Sigmoid colon (tissue), 7 donors: ENCODE data around the gene LASP1. TPM values are rescaled to one million over a fixed set of nuclear protein-coding genes. Genes with fewer than 3 reads are reported as not detected.
"Not testable (repeated sequence)": the region's sequence is repeated elsewhere in the genome, so short reads cannot be mapped to it uniquely, and the experiment has no call there.

Source experiments
- DNase-seq: peaks from one replicate; pipeline ENCODE4 v3.0.0-alpha.2; 2019
- H3K27ac ChIP-seq, 4 donors: fragments of 200-600 bp; sonication (generic); one replicate each; pipeline ENCODE4 v1.5.1; 2016 to 2019; ENCODE audit warnings: mild to moderate bottlenecking in 1 of 4
- H3K27me3 ChIP-seq, 3 donors: fragments of 200-600 bp; sonication (generic); one replicate each; pipeline ENCODE4 v1.5.1; 2019; ENCODE audit warnings: mild to moderate bottlenecking in 1 of 3
- H3K36me3 ChIP-seq, 4 donors: fragments of 200-600 bp; sonication (generic); one replicate each; pipeline ENCODE4 v1.5.1; 2016 to 2019
- H3K4me1 ChIP-seq, 4 donors: fragments of 200-600 bp; sonication (generic); one replicate each; pipeline ENCODE4 v1.5.1; 2017 to 2019
- H3K4me3 ChIP-seq, 4 donors: fragments of 200-600 bp; sonication (generic); one replicate each; pipeline ENCODE4 v1.5.1; 2017 to 2019; ENCODE audit warnings: mild to moderate bottlenecking in 2 of 4, moderate library complexity in 1 of 4
- H3K9me3 ChIP-seq, 4 donors: fragments of 200-600 bp in 3 of 4; sonication (generic) in 3 of 4; one replicate each; pipeline versions ENCODE4 v1.5.1 to v1.6.1; 2013 to 2019
- CTCF ChIP-seq, 4 experiments: fragments of 450-650 bp in 3 of 4; fragments of 200-600 bp in 1 of 4; IDR thresholded peaks; one replicate each; pipeline ENCODE4 v1.5.1; 2016 to 2019; ENCODE audit warnings: antibody characterized with exemption in 4 of 4, mild to moderate bottlenecking in 3 of 4, moderate library complexity in 2 of 4
- EP300 ChIP-seq, 4 donors: sonication (generic); formaldehyde crosslinking; IDR thresholded peaks; one replicate each; pipeline ENCODE4 v1.6.1; 2017; ENCODE audit warnings: antibody characterized with exemption in 4 of 4
- POLR2A ChIP-seq, 2 donors: fragments of 450-650 bp; IDR thresholded peaks; one replicate each; pipeline ENCODE4 v1.6.1; 2016; ENCODE audit warnings: antibody characterized with exemption in 2 of 2, mild to moderate bottlenecking in 2 of 2, moderate library complexity in 2 of 2
- POLR2AphosphoS5 ChIP-seq, 4 donors: sonication (generic); formaldehyde crosslinking; IDR thresholded peaks; one replicate each; pipeline ENCODE4 v1.6.1; 2017; ENCODE audit warnings: antibody characterized with exemption in 4 of 4
- WGBS, 2 donors: extraction: QIAGEN DNeasy Blood & Tissue Kit; methylation state at CpG; one replicate each; pipeline ENCODE4 v1.1.7; 2013; 5-methylcytosine and 5-hydroxymethylcytosine counted together
- intact Hi-C: fragments of 100-400 bp; cut with DNase I; formaldehyde crosslinking; loops from one replicate; pipeline ENCODE4 v1.15.1; 2023
- polyA plus RNA-seq, 3 donors: library from polyadenylated mRNA; stranded (reverse); fragments of 200-250 nt; gene quantifications; one replicate each; pipeline ENCODE4 v1.2.3, GENCODE V29; 2013
- total RNA-seq, 4 donors: library from RNA; depleted of rRNA; stranded (reverse); fragments of >200 nt; gene quantifications; one replicate each; pipeline ENCODE4 v1.1.0, GENCODE V29; 2016
- donor health status: healthy with polysubstance abuse.
- donor health status: Bipolar disorder and iron deficiency.
- donor health status: healthy.

LASP1 gene
- total and polyA plus RNA-seq, 7 donors: 27.6 to 205 (median 64.8) TPM

GRCh38 chr17:38942696-38943334 lies 73.0 kb downstream of the LASP1 start:
- H3K27ac ChIP-seq: peak overlapping the region in 1 of 4 donors; percentile 24

GRCh38 chr17:38943607-38944006 lies 73.7 kb downstream of the LASP1 start:
- Histone ChIP-seq H3K36me3 (no peaks in the 10 kb centered on the region), H3K4me1 (peaks cover 0 to 16% (median 10%) of the 10 kb centered on the region in 4 donors), H3K9me3 (no peaks in the 10 kb centered on the region), H3K4me3 (no peak overlapping the region), H3K27me3 (no peaks in the 10 kb centered on the region), H3K27ac (no peak overlapping the region)
- intact Hi-C loops: no loop called here
- no peak for DNase-seq
- TF ChIP-seq POLR2AphosphoS5 (IDR thresholded peaks at IDR 0.05) (no peak), EP300 (IDR thresholded peaks at IDR 0.05) (no peak), CTCF (IDR thresholded peaks at IDR 0.05) (no peak), POLR2A (IDR thresholded peaks at IDR 0.05) (no peak)
- WGBS, 2 donors: 35 to 62% methylated on average over 8 of the region's 8 CpGs

More at GRCh38 chr17:38942696-38943334, 73.0 kb downstream of the LASP1 start:
- DNase-seq: no peak
- Histone ChIP-seq H3K4me3 (no peak overlapping the region), H3K36me3 (no peaks in the 10 kb centered on the region), H3K27me3 (no peaks in the 10 kb centered on the region), H3K4me1 (peaks cover 0 to 16% (median 10%) of the 10 kb centered on the region in 4 donors), H3K9me3 (no peaks in the 10 kb centered on the region)
- intact Hi-C loops: no loop called here
- WGBS, 2 donors: 42 to 64% methylated on average over 4 of the region's 4 CpGs
- TF ChIP-seq EP300 (IDR thresholded peaks at IDR 0.05) (no peak), POLR2AphosphoS5 (IDR thresholded peaks at IDR 0.05) (no peak), POLR2A (IDR thresholded peaks at IDR 0.05) (no peak), CTCF (IDR thresholded peaks at IDR 0.05) (no peak)

GRCh38 chr17:38947189-38947588 lies 77.3 kb downstream of the LASP1 start:
- Histone ChIP-seq H3K36me3 (no peaks in the 10 kb centered on the region), H3K27ac (no peak overlapping the region), H3K9me3 (no peaks in the 10 kb centered on the region), H3K4me1 (peaks cover 0 to 15% (median 10%) of the 10 kb centered on the region in 4 donors), H3K27me3 (no peaks in the 10 kb centered on the region), H3K4me3 (no peak overlapping the region)
- no peak for TF ChIP-seq POLR2A (IDR thresholded peaks at IDR 0.05)
- TF ChIP-seq POLR2AphosphoS5 (IDR thresholded peaks at IDR 0.05): no peak
- no peak for TF ChIP-seq CTCF (IDR thresholded peaks at IDR 0.05)
- TF ChIP-seq EP300 (IDR thresholded peaks at IDR 0.05): no peak
- intact Hi-C loops: no loop called here
- whole genome bisulfite sequencing, 2 donors: 86 to 94% methylated on average over 2 of the region's 2 CpGs
- DNase-seq: no peak

- 61 to 84% methylated on average over 7 of the region's 7 CpGs for WGBS, 2 donors
- H3K27me3 ChIP-seq, H3K27ac ChIP-seq, DNase-seq, H3K4me3 ChIP-seq, intact Hi-C loops, H3K36me3 ChIP-seq, H3K9me3 ChIP-seq, H3K4me1 ChIP-seq: not testable (repeated sequence)
Measured at GRCh38 chr17:38953800-38954199, 83.9 kb downstream of the LASP1 start.

- 2 to 3% methylated on average over 1 of the region's 1 CpG for WGBS, 2 donors
- no peak for DNase-seq
Measured at GRCh38 chr17:38958326-38958725, 88.5 kb downstream of the LASP1 start.

More at GRCh38 chr17:38958326-38958725, 88.5 kb downstream of the LASP1 start:
- peak overlapping the region in 1 of 4 donors; percentile 70 for H3K27ac ChIP-seq
- intact Hi-C loops: no loop called here
- no peaks in the 10 kb centered on the region for H3K36me3 ChIP-seq
- H3K4me3 ChIP-seq: no peak overlapping the region
- peaks cover 0 to 11% (median 0%) of the 10 kb centered on the region in 4 donors for H3K4me1 ChIP-seq
- H3K27me3 ChIP-seq: no peaks in the 10 kb centered on the region
- H3K9me3 ChIP-seq: no peaks in the 10 kb centered on the region
- TF ChIP-seq CTCF (IDR thresholded peaks at IDR 0.05) (no peak), EP300 (IDR thresholded peaks at IDR 0.05) (no peak), POLR2AphosphoS5 (IDR thresholded peaks at IDR 0.05) (no peak), POLR2A (IDR thresholded peaks at IDR 0.05) (no peak)
